ENCODE measurements around the gene FRMD6.

DNA sequence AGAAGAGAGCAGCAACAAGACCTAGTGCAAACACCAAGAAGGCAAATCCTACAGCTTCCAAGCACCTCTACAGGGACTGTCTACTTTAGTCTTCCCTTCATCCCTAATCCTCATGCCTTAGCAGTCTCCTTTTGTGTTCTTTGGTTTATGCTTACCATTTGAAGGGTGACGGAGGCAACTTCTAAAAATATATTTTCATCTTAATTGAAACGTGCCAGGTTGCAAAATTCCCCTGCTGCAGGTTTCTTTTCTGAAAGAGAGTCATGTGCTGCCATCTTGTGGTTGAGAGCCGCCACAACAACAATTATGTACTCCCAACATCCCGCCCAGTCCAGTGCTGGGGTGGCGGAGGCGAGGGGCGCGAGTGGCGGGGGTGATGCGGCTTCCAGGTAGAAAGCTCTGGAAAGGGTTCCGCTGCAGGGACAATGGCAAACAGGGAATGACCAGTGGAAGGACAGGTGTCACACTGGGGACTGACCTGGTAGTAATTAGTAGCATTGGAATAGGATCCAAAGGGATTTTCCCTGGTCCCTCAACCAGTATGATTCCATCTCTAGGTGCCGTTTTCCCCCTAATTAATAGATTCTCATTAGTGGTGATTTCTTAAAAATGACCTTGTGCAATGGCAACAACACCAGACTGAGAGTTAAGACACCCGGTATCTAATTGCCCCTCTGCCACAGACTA, 128.4 kb downstream of the FRMD6 start:
- TF ChIP-seq, protein P1, sequence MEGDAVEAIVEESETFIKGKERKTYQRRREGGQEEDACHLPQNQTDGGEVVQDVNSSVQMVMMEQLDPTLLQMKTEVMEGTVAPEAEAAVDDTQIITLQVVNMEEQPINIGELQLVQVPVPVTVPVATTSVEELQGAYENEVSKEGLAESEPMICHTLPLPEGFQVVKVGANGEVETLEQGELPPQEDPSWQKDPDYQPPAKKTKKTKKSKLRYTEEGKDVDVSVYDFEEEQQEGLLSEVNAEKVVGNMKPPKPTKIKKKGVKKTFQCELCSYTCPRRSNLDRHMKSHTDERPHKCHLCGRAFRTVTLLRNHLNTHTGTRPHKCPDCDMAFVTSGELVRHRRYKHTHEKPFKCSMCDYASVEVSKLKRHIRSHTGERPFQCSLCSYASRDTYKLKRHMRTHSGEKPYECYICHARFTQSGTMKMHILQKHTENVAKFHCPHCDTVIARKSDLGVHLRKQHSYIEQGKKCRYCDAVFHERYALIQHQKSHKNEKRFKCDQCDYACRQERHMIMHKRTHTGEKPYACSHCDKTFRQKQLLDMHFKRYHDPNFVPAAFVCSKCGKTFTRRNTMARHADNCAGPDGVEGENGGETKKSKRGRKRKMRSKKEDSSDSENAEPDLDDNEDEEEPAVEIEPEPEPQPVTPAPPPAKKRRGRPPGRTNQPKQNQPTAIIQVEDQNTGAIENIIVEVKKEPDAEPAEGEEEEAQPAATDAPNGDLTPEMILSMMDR (IDR thresholded peaks at IDR 0.05), result peak; percentile 53 to 80 (median 72)
- no peak for TF ChIP-seq POLR2A (IDR thresholded peaks at IDR 0.05)

All from Peyer's patch (tissue), 4 donors.